GM23248 (cell line): ENCODE data around the gene TRMT112. TPM values are rescaled to one million over a fixed set of nuclear protein-coding genes. Genes with fewer than 3 reads are reported as not detected.

ENCODE experiments used
- DNase-seq: peaks from one replicate; pipeline ENCODE4 v3.0.0-alpha.2; 2015
- H2AFZ ChIP-seq: fragments of 200-600 bp; sonication (generic); 2 replicates; pipeline ENCODE4 v1.6.1; 2016; ENCODE audit warnings: antibody characterized with exemption
- H3F3A ChIP-seq: fragments of 200-600 bp; sonication (generic); 2 replicates; pipeline ENCODE4 v1.6.1; 2016; ENCODE audit warnings: mild to moderate bottlenecking, antibody characterized with exemption, mixed run types; ENCODE audit not compliant: insufficient read depth
- H3K27ac ChIP-seq: fragments of 200-600 bp; sonication (generic); 2 replicates; pipeline ENCODE4 v1.5.1; 2016; ENCODE audit warnings: mild to moderate bottlenecking
- H3K27me3 ChIP-seq: fragments of 200-600 bp; sonication (generic); replicated peaks from 2 replicates; pipeline ENCODE4 v1.6.1; 2016; ENCODE audit warnings: mild to moderate bottlenecking; ENCODE audit not compliant: insufficient read depth
- H3K36me3 ChIP-seq: fragments of 200-600 bp; sonication (generic); 2 replicates; pipeline ENCODE4 v1.6.1; 2016; ENCODE audit warnings: low read depth, mild to moderate bottlenecking
- H3K4me1 ChIP-seq: fragments of 200-600 bp; sonication (generic); 2 replicates; pipeline ENCODE4 v1.6.1; 2016; ENCODE audit warnings: mild to moderate bottlenecking; ENCODE audit not compliant: insufficient read depth
- H3K4me2 ChIP-seq: fragments of 200-600 bp; sonication (generic); one replicate; pipeline ENCODE4 v1.6.1; 2016; ENCODE audit warnings: mild to moderate bottlenecking; ENCODE audit not compliant: unreplicated experiment
- H3K4me3 ChIP-seq: fragments of 200-600 bp; sonication (generic); 2 replicates; pipeline ENCODE4 v1.5.1; 2016; ENCODE audit warnings: mild to moderate bottlenecking
- H3K79me2 ChIP-seq: fragments of 200-600 bp; sonication (generic); 2 replicates; pipeline ENCODE4 v1.6.1; 2016; ENCODE audit warnings: mild to moderate bottlenecking; ENCODE audit not compliant: insufficient read depth
- H3K9ac ChIP-seq: fragments of 200-600 bp; sonication (generic); 2 replicates; pipeline ENCODE4 v1.6.1; 2016; ENCODE audit warnings: mild to moderate bottlenecking
- H3K9me2 ChIP-seq: fragments of 200-600 bp; sonication (generic); 2 replicates; pipeline ENCODE4 v1.6.1; 2016; ENCODE audit warnings: mixed run types, mild to moderate bottlenecking, moderate library complexity; ENCODE audit not compliant: insufficient read depth
- H3K9me3 ChIP-seq: fragments of 200-600 bp; sonication (generic); one replicate; pipeline ENCODE4 v1.6.1; 2017; ENCODE audit warnings: low read depth
- H4K20me1 ChIP-seq: fragments of 200-600 bp; sonication (generic); 2 replicates; pipeline ENCODE4 v1.6.0; 2016; ENCODE audit not compliant: insufficient read depth
- EZH2 ChIP-seq: fragments of 200-600 bp; sonication (generic); IDR thresholded peaks from 2 replicates; pipeline ENCODE4 v1.6.1; 2018; ENCODE audit warnings: antibody characterized with exemption, mild to moderate bottlenecking; ENCODE audit not compliant: insufficient read depth, poor library complexity, severe bottlenecking
- EZH2phosphoT487 ChIP-seq: fragments of 200-600 bp; sonication (generic); IDR thresholded peaks from 2 replicates; pipeline ENCODE4 v1.6.1; 2018; ENCODE audit warnings: antibody characterized with exemption, moderate library complexity, mild to moderate bottlenecking, low read depth; ENCODE audit not compliant: insufficient read depth
- WGBS, 2 experiments: methylation state at CpG; one replicate each; pipeline ENCODE4 v1.1.6; 2015 to 2017; ENCODE audit warnings: low lambda C conversion rate in 2 of 2, low coverage in 1 of 2; ENCODE audit errors: missing lambda C conversion rate in 2 of 2; 5-methylcytosine and 5-hydroxymethylcytosine counted together
- in situ Hi-C: fragments of 300-500 bp; cut with MboI; formaldehyde crosslinking; loops from 2 replicates; pipeline ENCODE4 v1.15.0; 2020
- polyA plus RNA-seq: library from polyadenylated mRNA; unstranded; fragments of >200 nt; fragmentation: Nextera tagmentation; extraction: Ambion mirVana; gene quantifications from 2 replicates; pipeline ENCODE4 v1.2.1, GENCODE V29; 2016
- total RNA-seq: library from RNA; depleted of rRNA; stranded (reverse); fragments of >200 nt; shearing (Covaris generic); gene quantifications from 2 replicates; pipeline ENCODE4 v1.2.3, GENCODE V29; 2014

Gene TRMT112
- total and polyA plus RNA-seq, 2 experiments from 2014 or later, result 161 to 269 TPM

DNA sequence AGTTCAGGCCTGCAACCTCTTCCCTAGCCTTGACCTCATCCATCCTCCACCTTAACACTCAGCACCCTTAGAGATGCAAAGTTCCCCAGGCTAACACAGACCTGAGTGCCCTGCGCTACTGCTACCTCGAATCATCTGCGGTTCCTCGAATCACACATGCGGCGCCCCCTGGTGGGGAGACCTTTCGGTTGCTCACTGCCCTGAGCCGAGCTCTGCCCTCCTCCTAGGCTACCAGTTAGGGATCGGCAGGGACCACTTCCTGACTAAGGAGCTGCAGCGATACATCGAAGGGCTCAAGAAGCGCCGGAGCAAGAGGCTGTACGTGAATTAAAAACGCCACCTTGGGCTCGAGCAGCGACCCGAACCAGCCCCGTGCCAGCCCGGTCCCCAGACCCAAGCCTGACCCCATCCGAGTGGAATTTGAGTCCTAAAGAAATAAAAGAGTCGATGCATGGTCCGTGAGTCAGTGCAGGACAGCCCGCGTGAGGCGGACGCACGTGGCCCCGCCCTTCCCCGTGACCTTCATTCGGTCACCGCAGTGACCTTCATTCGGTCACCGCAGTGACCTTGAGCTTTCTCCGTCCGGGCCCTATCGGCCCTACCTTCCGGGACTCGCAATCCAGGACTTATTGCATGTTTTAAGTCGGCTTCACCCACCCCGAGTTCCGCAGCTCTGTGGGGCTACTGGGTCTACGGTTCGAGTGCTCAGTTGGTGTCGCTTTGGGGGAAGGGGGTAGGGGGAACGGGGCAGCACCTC lies 12.9 kb downstream of the TRMT112 start:
- H3K36me3 ChIP-seq, result no peaks in the 10 kb centered on the region
- H4K20me1 ChIP-seq, result no peaks in the 10 kb centered on the region
- peaks cover 4% of the 10 kb centered on the region; the same call in 1 of the 2 replicates for H3K27me3 ChIP-seq
- TF ChIP-seq EZH2 (no peak), EZH2phosphoT487 (no peak)
- in situ Hi-C loops, result no loop called here
- peak overlapping the region; percentile 76 for H2AFZ ChIP-seq
- H3K9ac ChIP-seq, result peak overlapping the region; percentile 75
- WGBS, 2 experiments, result 2% methylated on average over 44 to 46 of the region's 46 CpGs
- peaks cover 17% of the 10 kb centered on the region; the same call in 1 of the 2 replicates for H3K79me2 ChIP-seq
- peak; percentile 95 for DNase-seq
- peak overlapping the region; percentile 88 for H3K4me2 ChIP-seq
- H3K4me1 ChIP-seq, result peaks cover 13% of the 10 kb centered on the region
- H3F3A ChIP-seq, result 0 out of 2 replicates have a peak, but pooled peaks cover 11% of the 10 kb centered on the region
- H3K27ac ChIP-seq, result peak overlapping the region; percentile 81
- no peaks in the 10 kb centered on the region for H3K9me3 ChIP-seq
- H3K4me3 ChIP-seq, result peak overlapping the region; percentile 87
- H3K9me2 ChIP-seq, result no peaks in the 10 kb centered on the region

- Histone ChIP-seq H3K4me3 (peak overlapping the region; percentile 87), H3K9ac (no peak overlapping the region)
Observed at GRCh38 chr11:64304032-64304315, 13.4 kb downstream of the TRMT112 start.

DNA sequence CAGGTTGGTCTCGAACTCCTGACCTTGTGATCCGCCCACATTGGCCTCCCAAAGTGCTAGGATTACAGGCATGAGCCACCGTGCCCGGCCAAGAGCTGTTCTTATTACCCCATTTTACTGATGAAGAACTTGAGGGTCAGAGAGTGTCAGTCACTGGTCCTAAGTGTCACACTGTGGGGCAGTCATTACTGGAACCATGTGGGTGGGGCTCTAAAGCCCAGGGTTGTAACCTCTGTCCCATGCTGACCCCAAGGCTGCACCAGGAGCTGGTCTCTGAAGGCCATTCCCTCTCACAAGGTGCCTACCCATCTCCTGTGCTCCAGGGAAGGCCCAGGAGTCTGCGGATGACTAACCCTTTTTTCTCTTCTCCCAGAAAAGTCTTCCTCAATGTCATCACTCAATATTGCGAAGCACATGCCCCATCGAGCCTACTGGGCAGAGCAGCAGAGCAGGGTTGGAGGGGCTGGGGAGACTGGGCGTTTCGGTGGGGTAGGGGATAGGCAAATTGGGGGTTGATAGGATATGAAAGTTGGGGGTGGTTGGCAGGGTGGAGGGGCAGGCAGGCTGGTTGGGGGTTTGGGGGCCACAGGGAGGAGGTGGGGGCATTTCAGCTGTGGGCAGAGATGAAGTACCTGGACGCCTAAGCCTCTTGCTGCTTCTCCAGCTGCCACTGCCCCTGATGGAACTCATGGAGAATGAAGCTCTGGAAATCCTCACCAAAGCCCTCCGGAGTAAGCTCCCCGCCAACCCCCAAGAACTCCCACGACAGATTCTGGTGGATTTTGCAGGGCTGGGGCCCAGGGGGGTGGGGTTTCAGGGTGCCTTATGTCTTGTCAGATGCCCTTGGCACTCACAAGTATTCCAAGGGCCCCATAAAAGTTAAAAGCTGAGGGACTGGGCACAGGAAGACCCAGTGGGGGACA lies 14.0 kb downstream of the TRMT112 start:
- no peak overlapping the region for H3K27ac ChIP-seq
- H4K20me1 ChIP-seq, result no peaks in the 10 kb centered on the region
- peaks cover 13% of the 10 kb centered on the region for H3K4me1 ChIP-seq
- H3K27me3 ChIP-seq, result peaks cover 4% of the 10 kb centered on the region; the same call in 1 of the 2 replicates
- no peak overlapping the region for H3K9ac ChIP-seq
- in situ Hi-C loops, result no loop called here
- H3F3A ChIP-seq, result 0 out of 2 replicates have a peak, but pooled peaks cover 11% of the 10 kb centered on the region
- no peak overlapping the region for H3K4me2 ChIP-seq
- no peaks in the 10 kb centered on the region for H3K9me2 ChIP-seq
- H2AFZ ChIP-seq, result no peak overlapping the region
- H3K9me3 ChIP-seq, result no peaks in the 10 kb centered on the region
- H3K79me2 ChIP-seq, result peaks cover 11% of the 10 kb centered on the region; the same call in 1 of the 2 replicates
- H3K36me3 ChIP-seq, result no peaks in the 10 kb centered on the region
- DNase-seq, result no peak
- TF ChIP-seq EZH2phosphoT487 (no peak), EZH2 (no peak)
- WGBS, 2 experiments, result 75% methylated on average over 12 to 13 of the region's 13 CpGs
- no peak overlapping the region for H3K4me3 ChIP-seq

More at GRCh38 chr11:64304032-64304315, 13.4 kb downstream of the TRMT112 start:
- Histone ChIP-seq H3K9me3 (no peaks in the 10 kb centered on the region), H3F3A (0 out of 2 replicates have a peak, but pooled peaks cover 11% of the 10 kb centered on the region), H3K27me3 (peaks cover 4% of the 10 kb centered on the region; the same call in 1 of the 2 replicates), H3K36me3 (no peaks in the 10 kb centered on the region), H2AFZ (peak overlapping the region; percentile 76; the same call in 1 of the 2 replicates), H3K4me2 (peak overlapping the region; percentile 88), H3K4me1 (peaks cover 13% of the 10 kb centered on the region), H3K9me2 (no peaks in the 10 kb centered on the region), H4K20me1 (no peaks in the 10 kb centered on the region), H3K79me2 (peaks cover 11% of the 10 kb centered on the region; the same call in 1 of the 2 replicates), H3K27ac (peak overlapping the region; percentile 81; the same call in 1 of the 2 replicates)
- WGBS, 2 experiments, result 40 to 42% methylated on average over 5 of the region's 5 CpGs
- DNase-seq, result no peak
- TF ChIP-seq EZH2phosphoT487 (no peak), EZH2 (no peak)
- in situ Hi-C loops, result no loop called here
